Transverse colon (tissue), 4 donors: Measurements from ENCODE around the gene F11. TPM values are rescaled to one million over a fixed set of nuclear protein-coding genes. Genes with fewer than 3 reads are reported as not detected.

Source experiments
- DNase-seq: peaks from one replicate; pipeline ENCODE4 v3.0.0-alpha.2; 2019
- H3K27ac ChIP-seq, 4 donors: fragments of 200-600 bp; sonication (generic); 2 replicates each; pipeline ENCODE4 v1.5.1; 2016 to 2018; ENCODE audit warnings: inconsistent platforms in 4 of 4
- H3K27me3 ChIP-seq: fragments of 200-600 bp; sonication (generic); 2 replicates; pipeline ENCODE4 v1.5.1; 2017; ENCODE audit warnings: inconsistent platforms
- H3K36me3 ChIP-seq, 4 donors: fragments of 200-600 bp; sonication (generic); 2 replicates each; pipeline ENCODE4 v1.5.1; 2017 to 2019; ENCODE audit warnings: inconsistent platforms in 4 of 4
- H3K4me1 ChIP-seq, 4 donors: fragments of 200-600 bp; sonication (generic); 2 replicates each; pipeline ENCODE4 v1.5.1; 2017 to 2020; ENCODE audit warnings: inconsistent platforms in 4 of 4
- H3K4me3 ChIP-seq, 4 donors: fragments of 200-600 bp; sonication (generic); 1 replicate in 1 of 4; 2 replicates in 3 of 4; pipeline versions ENCODE4 v1.5.1 to v1.6.1; 2017 to 2019; ENCODE audit warnings: inconsistent platforms in 4 of 4
- H3K9me3 ChIP-seq, 2 donors: fragments of 200-600 bp; sonication (generic); 2 replicates each; pipeline ENCODE4 v1.5.1; 2017 to 2019; ENCODE audit warnings: inconsistent platforms in 2 of 2
- CTCF ChIP-seq, 5 experiments: fragments of 200-600 bp in 3 of 5; fragments of 450-650 bp in 2 of 5; sonication (generic) in 3 of 5; IDR thresholded peaks; 1 replicate in 2 of 5; 2 replicates in 3 of 5; pipeline ENCODE4 v1.5.1; 2016 to 2017; ENCODE audit warnings: antibody characterized with exemption in 5 of 5, inconsistent platforms in 3 of 5, mild to moderate bottlenecking in 2 of 5, moderate library complexity in 1 of 5
- EP300 ChIP-seq: sonication (generic); formaldehyde crosslinking; IDR thresholded peaks from one replicate; pipeline ENCODE4 v1.6.1; 2017; ENCODE audit warnings: antibody characterized with exemption, low read depth
- POLR2A ChIP-seq: fragments of 450-650 bp; IDR thresholded peaks from one replicate; pipeline ENCODE4 v1.6.1; 2016; ENCODE audit warnings: antibody characterized with exemption, mild to moderate bottlenecking, moderate library complexity
- POLR2AphosphoS5 ChIP-seq, 3 donors: sonication (generic); formaldehyde crosslinking; IDR thresholded peaks; one replicate each; pipeline ENCODE4 v1.6.1; 2016; ENCODE audit warnings: antibody characterized with exemption in 3 of 3
- WGBS, 2 donors: methylation state at CpG; one replicate each; pipeline ENCODE4 v1.1.5; 2018; ENCODE audit warnings: low coverage in 1 of 2; 5-methylcytosine and 5-hydroxymethylcytosine counted together
- in situ Hi-C, 4 donors: fragments of 200-750 bp; cut with MboI; loops; one replicate each; pipeline versions ENCODE4 v1.15.0 to v1.15.1; 2017; ENCODE audit warnings: low sequenced_read_pairs in 3 of 4, low pct_ligation_motif_present in 1 of 4, low pct_unique_long_range_greater_than_20kb in 1 of 4
- intact Hi-C: fragments of 100-400 bp; cut with DNase I; formaldehyde crosslinking; loops from one replicate; pipeline ENCODE4 v1.15.1; 2023; ENCODE audit warnings: low total_unique reads
- total RNA-seq, 4 donors: library from RNA; depleted of rRNA; stranded (reverse); fragments of >200 nt; gene quantifications; one replicate each; pipeline ENCODE4 v1.1.0, GENCODE V29; 2016

F11 gene
- total RNA-seq, 4 donors from 2014 or later: not detected

GRCh38 chr4:186225848-186226247 is 40.1 kb upstream of the F11 start:
- TF ChIP-seq POLR2A: no peak
- TF ChIP-seq POLR2AphosphoS5 (IDR thresholded peaks at IDR 0.05): no peak
- no peak for TF ChIP-seq CTCF (IDR thresholded peaks at IDR 0.05)
- no peak for TF ChIP-seq EP300
- H3K36me3 ChIP-seq: no peaks in the 10 kb centered on the region
- no peaks in the 10 kb centered on the region for H3K27me3 ChIP-seq
- H3K9me3 ChIP-seq: peaks cover 3 to 5% of the 10 kb centered on the region in 2 donors
- DNase-seq: no peak
- no peak overlapping the region for H3K27ac ChIP-seq
- in situ Hi-C loops: no loop called here
- intact Hi-C loops: no loop called here
- peaks cover 0 to 19% (median 6%) of the 10 kb centered on the region in 4 donors for H3K4me1 ChIP-seq
- H3K4me3 ChIP-seq: no peak overlapping the region

- intact Hi-C loops: no loop called here
Observed at GRCh38 chr4:186226521-186227189, 39.3 kb upstream of the F11 start.

GRCh38 chr4:186227221-186227620 is 38.8 kb upstream of the F11 start, which contains the start of gene KLKB1:
KLKB1 (plus strand) TSS chr4:186227507; CDS start chr4:186228196, 689 bp downstream.
- Histone ChIP-seq H3K4me3 (peak within 1 kb of the TSS in 2 of 4 donors; percentile 0 to 5), H3K36me3 (no peaks in the 10 kb centered on the region), H3K9me3 (peaks cover 3 to 5% of the 10 kb centered on the region in 2 donors), H3K27ac (no peak within 1 kb of the TSS), H3K27me3 (no peaks in the 10 kb centered on the region), H3K4me1 (peaks cover 0 to 19% (median 6%) of the 10 kb centered on the region in 4 donors)
- DNase-seq: no peak
- TF ChIP-seq POLR2AphosphoS5 (IDR thresholded peaks at IDR 0.05): no peak
- in situ Hi-C loops: no loop called here
- intact Hi-C loops: no loop called here
- 66 to 70% methylated on average over 5 of the region's 5 CpGs for WGBS, 2 donors

More at GRCh38 chr4:186226521-186227189, 39.3 kb upstream of the F11 start:
- H3K27me3 ChIP-seq: no peaks in the 10 kb centered on the region
- no peak overlapping the region for H3K27ac ChIP-seq
- no peaks in the 10 kb centered on the region for H3K36me3 ChIP-seq
- 98 to 100% methylated on average over 1 to 3 of the region's 3 CpGs for WGBS, 2 donors
- in situ Hi-C loops: no loop called here
- no peak for DNase-seq
- no peak overlapping the region for H3K4me3 ChIP-seq
- H3K9me3 ChIP-seq: peaks cover 3 to 5% of the 10 kb centered on the region in 2 donors
- no peak for TF ChIP-seq EP300
- no peak for TF ChIP-seq POLR2AphosphoS5 (IDR thresholded peaks at IDR 0.05)
- no peak for TF ChIP-seq CTCF (IDR thresholded peaks at IDR 0.05)
- TF ChIP-seq POLR2A: no peak
- H3K4me1 ChIP-seq: peaks cover 0 to 19% (median 6%) of the 10 kb centered on the region in 4 donors

- in situ Hi-C loops: no loop called here
- 13% methylated on average over 2 of the region's 2 CpGs for WGBS, 2 donors
- Histone ChIP-seq H3K36me3 (no peaks in the 10 kb centered on the region), H3K4me3 (peak overlapping the region in 2 of 4 donors; percentile 0 to 5), H3K4me1 (peaks cover 0 to 19% (median 6%) of the 10 kb centered on the region in 4 donors), H3K9me3 (peaks cover 3 to 5% of the 10 kb centered on the region in 2 donors), H3K27me3 (no peaks in the 10 kb centered on the region), H3K27ac (no peak overlapping the region)
- intact Hi-C loops: no loop called here
- TF ChIP-seq CTCF (IDR thresholded peaks at IDR 0.05) (no peak), POLR2AphosphoS5 (IDR thresholded peaks at IDR 0.05) (no peak), EP300 (no peak), POLR2A (no peak)
- no peak for DNase-seq
Observed at GRCh38 chr4:186227744-186228513, 38.1 kb upstream of the F11 start.
